Measurements from ENCODE around the gene CYSRT1.

DNA sequence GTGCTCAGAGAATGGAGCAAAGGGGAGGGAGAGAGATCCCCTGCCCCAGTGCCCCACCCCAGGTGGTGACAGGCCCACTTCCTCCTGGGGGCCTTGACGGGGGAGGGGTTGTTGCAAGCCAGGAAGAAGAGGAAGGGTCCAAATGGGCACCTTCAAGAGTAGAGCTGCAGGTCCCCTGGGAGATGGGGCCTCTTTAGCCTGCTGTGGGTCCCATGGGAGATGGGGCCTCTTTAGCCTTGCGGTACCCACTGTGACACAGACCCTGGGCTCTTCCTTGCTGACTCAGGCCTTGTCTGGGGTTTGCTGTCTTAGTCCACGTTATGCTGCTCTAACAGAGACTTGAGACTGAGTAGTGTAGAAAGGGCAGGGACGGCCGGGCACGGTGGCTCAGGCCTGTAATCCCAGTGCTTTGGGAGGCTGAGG lies 43.0 kb downstream of the CYSRT1 start:
- TF ChIP-seq, protein P1, sequence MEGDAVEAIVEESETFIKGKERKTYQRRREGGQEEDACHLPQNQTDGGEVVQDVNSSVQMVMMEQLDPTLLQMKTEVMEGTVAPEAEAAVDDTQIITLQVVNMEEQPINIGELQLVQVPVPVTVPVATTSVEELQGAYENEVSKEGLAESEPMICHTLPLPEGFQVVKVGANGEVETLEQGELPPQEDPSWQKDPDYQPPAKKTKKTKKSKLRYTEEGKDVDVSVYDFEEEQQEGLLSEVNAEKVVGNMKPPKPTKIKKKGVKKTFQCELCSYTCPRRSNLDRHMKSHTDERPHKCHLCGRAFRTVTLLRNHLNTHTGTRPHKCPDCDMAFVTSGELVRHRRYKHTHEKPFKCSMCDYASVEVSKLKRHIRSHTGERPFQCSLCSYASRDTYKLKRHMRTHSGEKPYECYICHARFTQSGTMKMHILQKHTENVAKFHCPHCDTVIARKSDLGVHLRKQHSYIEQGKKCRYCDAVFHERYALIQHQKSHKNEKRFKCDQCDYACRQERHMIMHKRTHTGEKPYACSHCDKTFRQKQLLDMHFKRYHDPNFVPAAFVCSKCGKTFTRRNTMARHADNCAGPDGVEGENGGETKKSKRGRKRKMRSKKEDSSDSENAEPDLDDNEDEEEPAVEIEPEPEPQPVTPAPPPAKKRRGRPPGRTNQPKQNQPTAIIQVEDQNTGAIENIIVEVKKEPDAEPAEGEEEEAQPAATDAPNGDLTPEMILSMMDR (IDR thresholded peaks at IDR 0.05) = no peak
- TF ChIP-seq POLR2A (IDR thresholded peaks at IDR 0.05) = no peak
